ENCODE measurements around the gene HOXB8. TPM values are rescaled to one million over a fixed set of nuclear protein-coding genes. Genes with fewer than 3 reads are reported as not detected.

HOXB8 gene
- total RNA-seq, 4 donors from 2014 or later, result 1.8 to 21.3 (median 8.9) TPM

- Histone ChIP-seq H3K9me3 (no peaks in the 10 kb centered on the region), H3K4me3 (no peak overlapping the region), H3K36me3 (no peaks in the 10 kb centered on the region), H3K27me3 (peaks cover 16% of the 10 kb centered on the region), H3K27ac (peak overlapping the region; percentile 3 to 95 (median 89)), H3K4me1 (peaks cover 15 to 71% (median 58%) of the 10 kb centered on the region in 4 donors)
- WGBS, 2 donors (ENCODE audit: low coverage in 1 of 2), result 20 to 49% methylated on average over 1 to 17 of the region's 17 CpGs
- intact Hi-C loops (cut with DNase I; ENCODE audit: low total_unique reads), result no loop called here
- in situ Hi-C loops (cut with MboI; ENCODE audit: low pct_ligation_motif_present in 1 of 4, low pct_unique_long_range_greater_than_20kb in 1 of 4, low sequenced_read_pairs in 3 of 4), result no loop called here
- no peak for TF ChIP-seq POLR2AphosphoS5 (IDR thresholded peaks at IDR 0.05)
- TF ChIP-seq EP300 (IDR thresholded peaks at IDR 0.05; ENCODE audit: low read depth), result no peak
- TF ChIP-seq CTCF (IDR thresholded peaks at IDR 0.05), result no peak
- peak; percentile 34 for DNase-seq
These were observed 14.6 kb downstream of the HOXB8 start for GRCh38 chr17:48600244-48601098.

- 61 to 67% methylated on average over 5 of the region's 5 CpGs for WGBS, 2 donors (ENCODE audit: low coverage in 1 of 2)
- H3K27ac ChIP-seq, result peak overlapping the region; percentile 89 to 95 (median 92)
These were observed 15.7 kb downstream of the HOXB8 start for GRCh38 chr17:48599354-48599753.

GRCh38 chr17:48598736-48599135, 16.4 kb downstream of the HOXB8 start:
- intact Hi-C loops (cut with DNase I; ENCODE audit: low total_unique reads) (loop anchor here (5.0 kb wide), 1 partner anchor 246 kb away; no protein-coding TSS in a partner anchor), in situ Hi-C loops (cut with MboI; ENCODE audit: low pct_ligation_motif_present in 1 of 4, low pct_unique_long_range_greater_than_20kb in 1 of 4, low sequenced_read_pairs in 3 of 4) (loop anchor here in 2 of 4 donors (10.0 kb wide), 2 partner anchors 104 to 254 kb away; no protein-coding TSS in a partner anchor)
- Histone ChIP-seq H3K36me3 (peaks cover 0 to 5% (median 0%) of the 10 kb centered on the region in 4 donors), H3K4me3 (peak overlapping the region in 1 of 4 donors; percentile 57), H3K9me3 (no peaks in the 10 kb centered on the region), H3K4me1 (peaks cover 15 to 82% (median 59%) of the 10 kb centered on the region in 4 donors), H3K27ac (peak overlapping the region; percentile 89 to 95 (median 92)), H3K27me3 (peaks cover 11% of the 10 kb centered on the region)
- no peak for DNase-seq
- TF ChIP-seq POLR2AphosphoS5 (IDR thresholded peaks at IDR 0.05) (no peak), POLR2A (IDR thresholded peaks at IDR 0.05) (no peak), CTCF (IDR thresholded peaks at IDR 0.05) (no peak), EP300 (IDR thresholded peaks at IDR 0.05; ENCODE audit: low read depth) (no peak)
- 35% methylated on average over 7 of the region's 7 CpGs; no CpG with 5 or more reads in 1 of the 2 donors for WGBS, 2 donors (ENCODE audit: low coverage in 1 of 2)

More at GRCh38 chr17:48599354-48599753, 15.7 kb downstream of the HOXB8 start:
- in situ Hi-C loops (cut with MboI; ENCODE audit: low pct_ligation_motif_present in 1 of 4, low pct_unique_long_range_greater_than_20kb in 1 of 4, low sequenced_read_pairs in 3 of 4), result loop anchor here in 2 of 4 donors (10.0 kb wide), 2 partner anchors 105 to 255 kb away; no protein-coding TSS in a partner anchor
- peaks cover 16% of the 10 kb centered on the region for H3K27me3 ChIP-seq
- H3K4me1 ChIP-seq, result peaks cover 15 to 77% (median 59%) of the 10 kb centered on the region in 4 donors
- H3K4me3 ChIP-seq, result no peak overlapping the region
- intact Hi-C loops (cut with DNase I; ENCODE audit: low total_unique reads), result loop anchor here (5.0 kb wide), 1 partner anchor 247 kb away; no protein-coding TSS in a partner anchor
- TF ChIP-seq POLR2A (IDR thresholded peaks at IDR 0.05), result no peak
- TF ChIP-seq EP300 (IDR thresholded peaks at IDR 0.05; ENCODE audit: low read depth), result no peak
- TF ChIP-seq POLR2AphosphoS5 (IDR thresholded peaks at IDR 0.05), result no peak
- no peak for TF ChIP-seq CTCF (IDR thresholded peaks at IDR 0.05)
- no peak for DNase-seq
- H3K36me3 ChIP-seq, result peaks cover 0 to 5% (median 0%) of the 10 kb centered on the region in 4 donors
- H3K9me3 ChIP-seq, result no peaks in the 10 kb centered on the region
